ENCODE measurements around the gene VAV3. TPM values are rescaled to one million over a fixed set of nuclear protein-coding genes. Genes with fewer than 3 reads are reported as not detected.

Gene VAV3
- total RNA-seq, 1 donor from 2014 or later = 25.8 TPM

- Mint-ChIP-seq H3K36me3 (ENCODE audit: unreplicated experiment) (peaks cover 5% of the 10 kb centered on the region), H3K4me3 (ENCODE audit: unreplicated experiment) (no peak overlapping the region), H3K9me3 (ENCODE audit: unreplicated experiment) (peaks cover 2% of the 10 kb centered on the region), H3K4me1 (ENCODE audit: low read depth, unreplicated experiment) (no peaks in the 10 kb centered on the region), H3K27ac (ENCODE audit: unreplicated experiment) (no peak overlapping the region), H3K27me3 (ENCODE audit: unreplicated experiment) (no peaks in the 10 kb centered on the region)
- no peak for TF ChIP-seq CTCF (IDR thresholded peaks at IDR 0.05; ENCODE audit: partially characterized antibody, unreplicated experiment)
- no peak for DNase-seq
These were observed 355.2 kb downstream of the VAV3 start for GRCh38 chr1:107609808-107610207.

DNA sequence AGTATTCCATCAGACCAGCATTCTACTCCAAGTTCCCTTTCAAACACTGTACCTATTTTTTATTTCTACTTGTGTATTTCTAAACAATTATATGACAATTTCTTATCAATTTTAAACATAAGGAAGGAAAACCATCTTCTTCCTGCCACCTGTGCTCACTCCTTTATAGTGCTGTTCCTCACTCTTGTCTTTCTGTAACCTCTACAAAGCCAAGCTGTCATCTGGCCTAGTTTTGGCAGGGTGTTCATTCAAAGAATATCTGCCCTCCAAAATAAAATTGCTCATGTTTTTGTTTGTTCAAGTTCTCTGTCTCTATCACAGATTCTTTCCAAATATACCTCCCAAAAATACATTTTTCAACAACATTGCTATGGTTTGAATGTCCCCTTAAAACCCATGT lies 360.2 kb downstream of the VAV3 start:
- Mint-ChIP-seq H3K9me3 (ENCODE audit: unreplicated experiment) (peaks cover 1% of the 10 kb centered on the region), H3K27ac (ENCODE audit: unreplicated experiment) (no peak overlapping the region), H3K27me3 (ENCODE audit: unreplicated experiment) (no peaks in the 10 kb centered on the region), H3K36me3 (ENCODE audit: unreplicated experiment) (no peaks in the 10 kb centered on the region), H3K4me3 (ENCODE audit: unreplicated experiment) (no peak overlapping the region), H3K4me1 (ENCODE audit: low read depth, unreplicated experiment) (no peaks in the 10 kb centered on the region)
- DNase-seq = no peak
- TF ChIP-seq CTCF (IDR thresholded peaks at IDR 0.05; ENCODE audit: partially characterized antibody, unreplicated experiment) = no peak

- Mint-ChIP-seq H3K36me3 (ENCODE audit: unreplicated experiment) (no peaks in the 10 kb centered on the region), H3K9me3 (ENCODE audit: unreplicated experiment) (peaks cover 1% of the 10 kb centered on the region), H3K4me1 (ENCODE audit: low read depth, unreplicated experiment) (no peaks in the 10 kb centered on the region), H3K27ac (ENCODE audit: unreplicated experiment) (no peak overlapping the region), H3K27me3 (ENCODE audit: unreplicated experiment) (peaks cover 4% of the 10 kb centered on the region), H3K4me3 (ENCODE audit: unreplicated experiment) (no peak overlapping the region)
- no peak for DNase-seq
- no peak for TF ChIP-seq CTCF (IDR thresholded peaks at IDR 0.05; ENCODE audit: partially characterized antibody, unreplicated experiment)
These were observed 364.3 kb downstream of the VAV3 start for GRCh38 chr1:107600607-107601160.

GRCh38 chr1:107599220-107599619 lies 365.8 kb downstream of the VAV3 start:
- no peak overlapping the region for H3K4me3 Mint-ChIP-seq (ENCODE audit: unreplicated experiment)

More at GRCh38 chr1:107599220-107599619, 365.8 kb downstream of the VAV3 start:
- H3K27me3 Mint-ChIP-seq (ENCODE audit: unreplicated experiment) = peaks cover 4% of the 10 kb centered on the region
- no peaks in the 10 kb centered on the region for H3K36me3 Mint-ChIP-seq (ENCODE audit: unreplicated experiment)
- no peak overlapping the region for H3K27ac Mint-ChIP-seq (ENCODE audit: unreplicated experiment)
- no peak for TF ChIP-seq CTCF (IDR thresholded peaks at IDR 0.05; ENCODE audit: partially characterized antibody, unreplicated experiment)
- no peaks in the 10 kb centered on the region for H3K4me1 Mint-ChIP-seq (ENCODE audit: low read depth, unreplicated experiment)
- no peak for DNase-seq
- H3K9me3 Mint-ChIP-seq (ENCODE audit: unreplicated experiment) = peaks cover 1% of the 10 kb centered on the region
